Activated CD4-positive, alpha-beta T cell treated with anti-CD3 and anti-CD28 coated beads, Interleukin-2, amount 10 ng/mL, durations not matched to agents 24 days and 14 days (primary cell): Measurements from ENCODE around the gene HDAC3. TPM values are rescaled to one million over a fixed set of nuclear protein-coding genes. Genes with fewer than 3 reads are reported as not detected.

Source experiments
- DNase-seq: peaks from one replicate; pipeline ENCODE4 v3.0.0; 2022
- H3K27ac Mint-ChIP-seq: one replicate; pipeline ENCODE4 v1.8.0; 2022; ENCODE audit warnings: mild to moderate bottlenecking, mixed read lengths
- H3K27me3 Mint-ChIP-seq: one replicate; pipeline ENCODE4 v1.8.0; 2022; ENCODE audit warnings: mixed read lengths
- H3K36me3 Mint-ChIP-seq: one replicate; pipeline ENCODE4 v1.8.0; 2022; ENCODE audit warnings: low read depth, mild to moderate bottlenecking, mixed read lengths
- H3K4me1 Mint-ChIP-seq: one replicate; pipeline ENCODE4 v1.8.0; 2021; ENCODE audit warnings: mixed read lengths
- H3K4me3 Mint-ChIP-seq: one replicate; pipeline ENCODE4 v1.8.0; 2022; ENCODE audit warnings: mild to moderate bottlenecking, moderate library complexity, mixed read lengths
- H3K9me3 Mint-ChIP-seq: one replicate; pipeline ENCODE4 v1.8.0; 2021; ENCODE audit warnings: mixed read lengths
- intact Hi-C: fragments of 100-400 bp; cut with micrococcal nuclease; formaldehyde crosslinking; loops from one replicate; pipeline ENCODE4 v1.15.1; 2023
- total RNA-seq: library from RNA; stranded (reverse); gene quantifications from 2 replicates; pipeline ENCODE4 v1.2.3, GENCODE V29; 2022

HDAC3 gene
- total RNA-seq, 1 donor from 2014 or later, result 88.1 TPM

- H3K27me3 Mint-ChIP-seq, result no peaks in the 10 kb centered on the region
- peak overlapping the region; percentile 47 for H3K27ac Mint-ChIP-seq
- H3K4me3 Mint-ChIP-seq, result peak overlapping the region; percentile 32
- peaks cover 56% of the 10 kb centered on the region for H3K4me1 Mint-ChIP-seq
- intact Hi-C loops, result loop anchor here (1.0 kb wide), 1 partner anchor 7 kb away; no protein-coding TSS in a partner anchor
- no peak for DNase-seq
- H3K9me3 Mint-ChIP-seq, result no peaks in the 10 kb centered on the region
- peaks cover 12% of the 10 kb centered on the region for H3K36me3 Mint-ChIP-seq
These were observed 38.8 kb downstream of the HDAC3 start for GRCh38 chr5:141597814-141598213.

- no peak for DNase-seq
- H3K27ac Mint-ChIP-seq, result peak overlapping the region; percentile 47
- intact Hi-C loops, result loop anchor here (1.0 kb wide), 1 partner anchor 8 kb away; no protein-coding TSS in a partner anchor
- no peaks in the 10 kb centered on the region for H3K27me3 Mint-ChIP-seq
- H3K36me3 Mint-ChIP-seq, result peaks cover 15% of the 10 kb centered on the region
- H3K4me3 Mint-ChIP-seq, result peak overlapping the region; percentile 32
- no peaks in the 10 kb centered on the region for H3K9me3 Mint-ChIP-seq
- peaks cover 56% of the 10 kb centered on the region for H3K4me1 Mint-ChIP-seq
These were observed 39.3 kb downstream of the HDAC3 start for GRCh38 chr5:141597394-141597793.

- intact Hi-C loops, result loop anchor here (1.0 kb wide), 1 partner anchor 8 kb away; no protein-coding TSS in a partner anchor
- Mint-ChIP-seq H3K9me3 (no peaks in the 10 kb centered on the region), H3K36me3 (peaks cover 15% of the 10 kb centered on the region)
These were observed 39.8 kb downstream of the HDAC3 start for GRCh38 chr5:141596867-141597266.

GRCh38 chr5:141590127-141590526 is 46.5 kb downstream of the HDAC3 start:
- intact Hi-C loops, result no loop called here
- H3K9me3 Mint-ChIP-seq, result no peaks in the 10 kb centered on the region
- DNase-seq, result no peak

More at GRCh38 chr5:141596867-141597266, 39.8 kb downstream of the HDAC3 start:
- DNase-seq, result no peak
- Mint-ChIP-seq H3K4me1 (peaks cover 57% of the 10 kb centered on the region), H3K4me3 (no peak overlapping the region), H3K27ac (peak overlapping the region; percentile 14), H3K27me3 (no peaks in the 10 kb centered on the region)

GRCh38 chr5:141586246-141586645 is 50.4 kb downstream of the HDAC3 start:
- Mint-ChIP-seq H3K4me3 (no peak overlapping the region), H3K9me3 (no peaks in the 10 kb centered on the region), H3K27ac (no peak overlapping the region), H3K27me3 (no peaks in the 10 kb centered on the region), H3K36me3 (peaks cover 54% of the 10 kb centered on the region), H3K4me1 (peaks cover 19% of the 10 kb centered on the region)
- intact Hi-C loops, result no loop called here
- DNase-seq, result no peak

More at GRCh38 chr5:141590127-141590526, 46.5 kb downstream of the HDAC3 start:
- H3K27ac Mint-ChIP-seq, result no peak overlapping the region
- no peak overlapping the region for H3K4me3 Mint-ChIP-seq
- H3K27me3 Mint-ChIP-seq, result no peaks in the 10 kb centered on the region
- H3K4me1 Mint-ChIP-seq, result peaks cover 33% of the 10 kb centered on the region
- H3K36me3 Mint-ChIP-seq, result peaks cover 36% of the 10 kb centered on the region

- no peaks in the 10 kb centered on the region for H3K27me3 Mint-ChIP-seq
- H3K9me3 Mint-ChIP-seq, result no peaks in the 10 kb centered on the region
- intact Hi-C loops, result no loop called here
- peaks cover 56% of the 10 kb centered on the region for H3K36me3 Mint-ChIP-seq
- H3K27ac Mint-ChIP-seq, result no peak overlapping the region
- no peak for DNase-seq
- no peak overlapping the region for H3K4me3 Mint-ChIP-seq
- H3K4me1 Mint-ChIP-seq, result peaks cover 15% of the 10 kb centered on the region
These were observed 51.1 kb downstream of the HDAC3 start for GRCh38 chr5:141585594-141585993.

- intact Hi-C loops, result no loop called here
- no peak overlapping the region for H3K4me3 Mint-ChIP-seq
- no peaks in the 10 kb centered on the region for H3K27me3 Mint-ChIP-seq
- no peak overlapping the region for H3K27ac Mint-ChIP-seq
- DNase-seq, result no peak
- H3K4me1 Mint-ChIP-seq, result no peaks in the 10 kb centered on the region
- peaks cover 64% of the 10 kb centered on the region for H3K36me3 Mint-ChIP-seq
- no peaks in the 10 kb centered on the region for H3K9me3 Mint-ChIP-seq
These were observed 62.5 kb downstream of the HDAC3 start for GRCh38 chr5:141574122-141574510.

- H3K9me3 Mint-ChIP-seq, result no peaks in the 10 kb centered on the region
- no peak overlapping the region for H3K27ac Mint-ChIP-seq
- intact Hi-C loops, result no loop called here
These were observed 63.0 kb downstream of the HDAC3 start for GRCh38 chr5:141573489-141574121.

More at GRCh38 chr5:141573489-141574121, 63.0 kb downstream of the HDAC3 start:
- Mint-ChIP-seq H3K27me3 (no peaks in the 10 kb centered on the region), H3K4me1 (no peaks in the 10 kb centered on the region), H3K4me3 (no peak overlapping the region), H3K36me3 (peaks cover 61% of the 10 kb centered on the region)
- no peak for DNase-seq

Other genes with a start within 250 kb of the HDAC3 start
- gene PCDHGB4, start 249.2 kb downstream of the HDAC3 start, total RNA-seq, result 0.21 TPM in 2 replicates
- gene PCDHGA8, start 244.2 kb downstream of the HDAC3 start, total RNA-seq, result 0.02 and 0.09 TPM in 2 replicates
- 0.43 and 0.47 TPM in 2 replicates for gene PCDHGB5, start 238.9 kb downstream of the HDAC3 start, total RNA-seq
- gene PCDHGA9, start 234.1 kb downstream of the HDAC3 start, total RNA-seq, result 0.33 and 0.44 TPM in 2 replicates
- 0.09 and 0.14 TPM in 2 replicates for gene PCDHGB6, start 228.8 kb downstream of the HDAC3 start, total RNA-seq
- gene PCDHGA10, start 223.9 kb downstream of the HDAC3 start, total RNA-seq, result 0.07 and 0.21 TPM in 2 replicates
- gene PCDHGB7, start 219.2 kb downstream of the HDAC3 start, total RNA-seq, result 0.12 and 0.17 TPM in 2 replicates
- 0.23 and 0.31 TPM in 2 replicates for gene PCDHGA11, start 215.8 kb downstream of the HDAC3 start, total RNA-seq
- 0.12 and 0.16 TPM in 2 replicates for gene PCDHGA12, start 206.3 kb downstream of the HDAC3 start, total RNA-seq
- 0.24 and 0.58 TPM in 2 replicates for gene PCDHGC3, start 160.9 kb downstream of the HDAC3 start, total RNA-seq
- gene PCDHGC4, start 151.8 kb downstream of the HDAC3 start, total RNA-seq, result not detected in 2 replicates
- not detected in 2 replicates for gene PCDHGC5, start 147.8 kb downstream of the HDAC3 start, total RNA-seq
- gene DIAPH1, start 17.8 kb downstream of the HDAC3 start, total RNA-seq, result 225 and 232 TPM in 2 replicates
- gene RELL2, start 148 bp upstream of the HDAC3 start, total RNA-seq, result 24.1 TPM in 2 replicates
- 33.1 and 34.5 TPM in 2 replicates for gene FCHSD1, start 14.6 kb upstream of the HDAC3 start, total RNA-seq
- gene ARAP3, start 45.4 kb upstream of the HDAC3 start, total RNA-seq, result 9.2 and 10.9 TPM in 2 replicates
- 0.17 TPM in 1 of 2 replicates, not detected in the other for gene PCDH1, start 241.6 kb upstream of the HDAC3 start, total RNA-seq